Measurements from ENCODE around the gene SLC36A2. TPM values are rescaled to one million over a fixed set of nuclear protein-coding genes. Genes with fewer than 3 reads are reported as not detected.
A peak's percentile ranks its signal among the peaks of the same experiment; 100 is the strongest.
"Not testable (repeated sequence)": the region's sequence is repeated elsewhere in the genome, so short reads cannot be mapped to it uniquely, and the experiment has no call there.

SLC36A2 gene
- polyA plus RNA-seq, 12 donors = 0.10 to 0.59 (median 0.29) TPM; not detected in 4

GRCh38 chr5:151327585-151327984 is 19.8 kb downstream of the SLC36A2 start:
- DNase-seq = no peak

- DNase-seq = no peak
Measured at GRCh38 chr5:151326266-151326665, 21.1 kb downstream of the SLC36A2 start.

- DNase-seq = no peak
Measured at GRCh38 chr5:151320481-151320880, 26.9 kb downstream of the SLC36A2 start.

GRCh38 chr5:151318850-151319732 is 28.3 kb downstream of the SLC36A2 start:
- peak; percentile 76 for DNase-seq

GRCh38 chr5:151317871-151318270 is 29.5 kb downstream of the SLC36A2 start:
- no peak for DNase-seq

GRCh38 chr5:151315998-151316597 is 31.3 kb downstream of the SLC36A2 start:
- peak; percentile 73 for DNase-seq

- no peak for DNase-seq
Measured at GRCh38 chr5:151313357-151313756, 34.0 kb downstream of the SLC36A2 start.

- no peak for DNase-seq
Measured at GRCh38 chr5:151312756-151313324, 34.5 kb downstream of the SLC36A2 start.

- DNase-seq = no peak
Measured at GRCh38 chr5:151310932-151311331, 36.4 kb downstream of the SLC36A2 start.

GRCh38 chr5:151309821-151310220 is 37.5 kb downstream of the SLC36A2 start:
- not testable (repeated sequence) for DNase-seq

- not testable (repeated sequence) for DNase-seq
Measured at GRCh38 chr5:151309266-151309665, 38.1 kb downstream of the SLC36A2 start.

- DNase-seq = no peak
Measured at GRCh38 chr5:151303666-151304065, 43.7 kb downstream of the SLC36A2 start, which contains the start of gene SLC36A3. TSS of gene SLC36A3 (minus strand) at chr5:151303766. CDS start at chr5:151303354, 412 bp downstream.

- DNase-seq = no peak
Measured at GRCh38 chr5:151298063-151298855, 49.1 kb downstream of the SLC36A2 start.

GRCh38 chr5:151296974-151297373 is 50.4 kb downstream of the SLC36A2 start:
- no peak for DNase-seq

GRCh38 chr5:151296478-151296830 is 50.9 kb downstream of the SLC36A2 start:
- no peak for DNase-seq

GRCh38 chr5:151295791-151296477 is 51.4 kb downstream of the SLC36A2 start:
- peak; percentile 48 for DNase-seq

GRCh38 chr5:151295138-151295537 is 52.2 kb downstream of the SLC36A2 start:
- no peak for DNase-seq

GRCh38 chr5:151293624-151294023 is 53.7 kb downstream of the SLC36A2 start:
- no peak for DNase-seq

- no peak for DNase-seq
Measured at GRCh38 chr5:151288180-151288579, 59.2 kb downstream of the SLC36A2 start.

GRCh38 chr5:151286246-151286645 is 61.1 kb downstream of the SLC36A2 start:
- DNase-seq = no peak

GRCh38 chr5:151285683-151286082 is 61.7 kb downstream of the SLC36A2 start:
- DNase-seq = no peak

All from muscle of arm (tissue), 12 donors.